ENCODE measurements around the gene CTSZ.
"Not testable (repeated sequence)": the region's sequence is repeated elsewhere in the genome, so short reads cannot be mapped to it uniquely, and the experiment has no call there.

CTSZ gene

GRCh38 chr20:58994390-58995159 lies 12.5 kb downstream of the CTSZ start:
- DNase-seq, result no peak

- DNase-seq, result no peak
Observed at GRCh38 chr20:58993332-58994248, 13.5 kb downstream of the CTSZ start.

GRCh38 chr20:58992911-58993310 lies 14.1 kb downstream of the CTSZ start:
- no peak for DNase-seq

- DNase-seq, result no peak
Observed at GRCh38 chr20:58991715-58992114, 15.3 kb downstream of the CTSZ start.

GRCh38 chr20:58990651-58991445 lies 16.2 kb downstream of the CTSZ start:
- DNase-seq, result no peak

GRCh38 chr20:58989196-58989595 lies 17.9 kb downstream of the CTSZ start:
- no peak for DNase-seq

GRCh38 chr20:58988565-58988882 lies 18.5 kb downstream of the CTSZ start:
- no peak for DNase-seq

GRCh38 chr20:58987790-58988564 lies 19.1 kb downstream of the CTSZ start:
- no peak for DNase-seq

- no peak for DNase-seq
Observed at GRCh38 chr20:58986968-58987517, 20.0 kb downstream of the CTSZ start.

GRCh38 chr20:58986286-58986967 lies 20.6 kb downstream of the CTSZ start:
- DNase-seq, result no peak

GRCh38 chr20:58985656-58986055 lies 21.4 kb downstream of the CTSZ start:
- no peak for DNase-seq

- DNase-seq, result no peak
Observed at GRCh38 chr20:58984691-58985090, 22.4 kb downstream of the CTSZ start.

- DNase-seq, result not testable (repeated sequence)
Observed at GRCh38 chr20:58983115-58983468, 24.0 kb downstream of the CTSZ start.

- DNase-seq, result no peak
Observed at GRCh38 chr20:58982406-58983114, 24.5 kb downstream of the CTSZ start.

GRCh38 chr20:58981628-58982364 lies 25.3 kb downstream of the CTSZ start:
- DNase-seq, result peak; percentile 26

- peak; percentile 62 for DNase-seq
Observed at GRCh38 chr20:58980711-58981627, 26.1 kb downstream of the CTSZ start, which contains the start of gene NELFCD. TSS of gene NELFCD (plus strand) at chr20:58981256. CDS start at chr20:58981310, 54 bp downstream.

GRCh38 chr20:58978351-58979190 lies 28.5 kb downstream of the CTSZ start:
- DNase-seq, result no peak

Measured in NCI-H510A treated with DMSO at 0.1 percent for 48 hours (cell line).